IMR-90 (cell line): Measurements from ENCODE around the gene ZNF644. TPM values are rescaled to one million over a fixed set of nuclear protein-coding genes. Genes with fewer than 3 reads are reported as not detected.

Source experiments
- ATAC-seq: fragments of 200-7000 bp; cut with Tn5 transposase; 2 replicates; pipeline ENCODE4 v1.9.1; 2020; ENCODE audit warnings: low read depth, mild to moderate bottlenecking, moderate library complexity
- BruUV-seq: library from RNA; stranded (reverse); fragments of 400-500 nt; replicated peaks from 2 replicates; lab custom pipeline; 2021; lab: Mats Ljungman, UMichigan
- CTCF ChIA-PET: fragments of 300-600 bp; formaldehyde crosslinking; extraction: SDS; loops from one replicate; lab custom pipeline; 2021; ENCODE audit warnings: antibody characterized with exemption; lab: Yijun Ruan, JAX
- POLR2A ChIA-PET: fragments of 300-600 bp; sonication (Branson Sonifier 250); formaldehyde crosslinking; loops from one replicate; lab custom pipeline; 2022; ENCODE audit warnings: antibody characterized with exemption; ENCODE audit not compliant: unreplicated experiment; lab: Charles Lee
- DNase-seq: peaks from one replicate; pipeline ENCODE4 v3.0.0; 2013
- H2AFZ ChIP-seq: replicated peaks from 2 replicates; pipeline ENCODE3; 2013; ENCODE audit warnings: low read length, mild to moderate bottlenecking; ENCODE audit not compliant: poor library complexity
- H2AK5ac ChIP-seq: 2 replicates; pipeline ENCODE4 v1.6.1; 2013; ENCODE audit warnings: low read depth, low read length, inconsistent platforms
- H2AK9ac ChIP-seq: replicated peaks from 2 replicates; pipeline ENCODE3; 2013; ENCODE audit warnings: mild to moderate bottlenecking, low read depth, low read length, moderate library complexity; ENCODE audit not compliant: poor library complexity
- H2BK120ac ChIP-seq: 2 replicates; pipeline ENCODE4 v1.6.1; 2013; ENCODE audit warnings: low read depth, low read length, inconsistent platforms
- H2BK15ac ChIP-seq: 3 replicates; pipeline ENCODE4 v1.6.1; 2013; ENCODE audit warnings: low read depth, low read length, inconsistent platforms
- H2BK20ac ChIP-seq: 2 replicates; pipeline ENCODE4 v1.6.1; 2013; ENCODE audit warnings: low read depth, mild to moderate bottlenecking, inconsistent platforms, low read length, moderate library complexity
- H2BK5ac ChIP-seq: 2 replicates; pipeline ENCODE4 v1.6.1; 2013; ENCODE audit warnings: mild to moderate bottlenecking, low read depth, low read length, inconsistent platforms; ENCODE audit not compliant: poor library complexity, severe bottlenecking
- H3K14ac ChIP-seq: replicated peaks from 2 replicates; pipeline ENCODE4 v1.6.1; 2013; ENCODE audit warnings: low read depth, low read length, inconsistent platforms
- H3K18ac ChIP-seq: 2 replicates; pipeline ENCODE4 v1.6.1; 2013; ENCODE audit warnings: low read depth, low read length, control low read depth
- H3K23ac ChIP-seq: 2 replicates; pipeline ENCODE4 v1.6.1; 2013; ENCODE audit warnings: low read depth, low read length, inconsistent platforms
- H3K27ac ChIP-seq: 2 replicates; pipeline ENCODE4 v1.5.1; 2013; ENCODE audit warnings: mild to moderate bottlenecking, control low read depth, low read length; ENCODE audit not compliant: insufficient read depth
- H3K27me3 ChIP-seq: 2 replicates; pipeline ENCODE4 v1.6.1; 2013; ENCODE audit warnings: low read length; ENCODE audit not compliant: control insufficient read depth, insufficient read depth
- H3K36me3 ChIP-seq: 2 replicates; pipeline ENCODE4 v1.6.1; 2013; ENCODE audit warnings: low read length, mixed read lengths; ENCODE audit not compliant: control insufficient read depth, insufficient read depth
- H3K4ac ChIP-seq: 2 replicates; pipeline ENCODE4 v1.6.1; 2013; ENCODE audit warnings: low read depth, low read length, inconsistent platforms
- H3K4me1 ChIP-seq: 2 replicates; pipeline ENCODE4 v1.6.1; 2013; ENCODE audit warnings: low read length, mixed read lengths; ENCODE audit not compliant: control insufficient read depth, insufficient read depth
- H3K4me2 ChIP-seq: 2 replicates; pipeline ENCODE4 v1.6.1; 2013; ENCODE audit warnings: low read depth, mild to moderate bottlenecking, control low read depth, low read length, moderate library complexity
- H3K4me3 ChIP-seq: 2 replicates; pipeline ENCODE4 v1.5.1; 2013; ENCODE audit warnings: low read depth, mild to moderate bottlenecking, control low read depth, low read length, moderate library complexity; ENCODE audit not compliant: insufficient read depth
- H3K56ac ChIP-seq: 2 replicates; pipeline ENCODE4 v1.6.1; 2013; ENCODE audit warnings: low read length, inconsistent platforms; ENCODE audit not compliant: insufficient read depth; ENCODE audit errors: extremely low read depth
- H3K79me1 ChIP-seq, 2 experiments: 2 replicates each; pipeline ENCODE4 v1.6.1; 2013; ENCODE audit warnings: low read length in 2 of 2, inconsistent platforms in 1 of 2, low read depth in 1 of 2
- H3K9ac ChIP-seq: 2 replicates; pipeline ENCODE4 v1.6.1; 2013; ENCODE audit warnings: low read depth, low read length, control low read depth
- H3K9me1 ChIP-seq: 2 replicates; pipeline ENCODE4 v1.6.1; 2013; ENCODE audit warnings: low read length, inconsistent platforms; ENCODE audit not compliant: insufficient read depth
- H3K9me3 ChIP-seq: 2 replicates; pipeline ENCODE4 v1.6.1; 2013; ENCODE audit warnings: low read length; ENCODE audit not compliant: control insufficient read depth, insufficient read depth
- H4K20me1 ChIP-seq: 2 replicates; pipeline ENCODE4 v1.6.1; 2013; ENCODE audit warnings: low read length, inconsistent platforms; ENCODE audit not compliant: insufficient read depth
- H4K5ac ChIP-seq: 2 replicates; pipeline ENCODE4 v1.6.1; 2013; ENCODE audit warnings: mild to moderate bottlenecking, low read depth, low read length, control low read depth
- H4K8ac ChIP-seq, 2 experiments: 2 replicates each; pipeline ENCODE4 v1.6.1; 2013; ENCODE audit warnings: low read depth in 2 of 2, low read length in 2 of 2, control low read depth in 1 of 2, inconsistent platforms in 1 of 2
- H4K91ac ChIP-seq: 2 replicates; pipeline ENCODE4 v1.6.1; 2013; ENCODE audit warnings: low read depth, low read length, inconsistent platforms; ENCODE audit not compliant: insufficient read depth
- BHLHE40 ChIP-seq: fragments of 150-350 bp; IDR thresholded peaks from 2 replicates; pipeline ENCODE4 v1.6.1; 2016; ENCODE audit warnings: mild to moderate bottlenecking, low read depth, low read length
- CEBPB ChIP-seq: IDR thresholded peaks from 2 replicates; pipeline ENCODE4 v1.6.1; 2012; ENCODE audit warnings: low read depth, low read length, improper control_type of control experiment
- CHD1 ChIP-seq: IDR thresholded peaks from 2 replicates; pipeline ENCODE4 v1.6.1; 2012; ENCODE audit warnings: low read depth, low read length, improper control_type of control experiment
- CTCF ChIP-seq: conservative IDR thresholded peaks from 2 replicates; pipeline ENCODE4 v1.5.1; 2012; ENCODE audit warnings: mild to moderate bottlenecking, low read depth, low read length, improper control_type of control experiment
- FOS ChIP-seq: fragments of 150-350 bp; IDR thresholded peaks from 2 replicates; pipeline ENCODE4 v1.6.1; 2016; ENCODE audit warnings: low read depth, low read length
- MAFK ChIP-seq: IDR thresholded peaks from 2 replicates; pipeline ENCODE4 v1.6.1; 2012; ENCODE audit warnings: low read depth, low read length, improper control_type of control experiment
- MAZ ChIP-seq: IDR thresholded peaks from 2 replicates; pipeline ENCODE4 v1.6.1; 2012; ENCODE audit warnings: low read depth, mild to moderate bottlenecking, low read length, improper control_type of control experiment, moderate library complexity, borderline replicate concordance
- MXI1 ChIP-seq: IDR thresholded peaks from 2 replicates; pipeline ENCODE4 v1.6.1; 2012; ENCODE audit warnings: low read depth, mild to moderate bottlenecking, low read length, moderate library complexity, borderline replicate concordance
- NFE2L2 ChIP-seq: fragments of 150-350 bp; IDR thresholded peaks from 2 replicates; pipeline ENCODE4 v1.6.1; 2016; ENCODE audit warnings: low read depth, mild to moderate bottlenecking, low read length
- POLR2A ChIP-seq: IDR thresholded peaks from 2 replicates; pipeline ENCODE4 v1.6.1; 2012; ENCODE audit warnings: mild to moderate bottlenecking, low read depth, low read length
- RAD21 ChIP-seq: IDR thresholded peaks from 2 replicates; pipeline ENCODE4 v1.6.1; 2012; ENCODE audit warnings: low read length, improper control_type of control experiment
- RCOR1 ChIP-seq: IDR thresholded peaks from 2 replicates; pipeline ENCODE4 v1.6.1; 2012; ENCODE audit warnings: mild to moderate bottlenecking, low read length, improper control_type of control experiment; ENCODE audit not compliant: insufficient replicate concordance
- RFX5 ChIP-seq: IDR thresholded peaks from 2 replicates; pipeline ENCODE4 v1.8.0; 2012; ENCODE audit warnings: low read depth, mild to moderate bottlenecking, low read length, moderate library complexity
- SMC3 ChIP-seq: fragments of 150-350 bp; IDR thresholded peaks from 2 replicates; pipeline ENCODE4 v1.6.1; 2016; ENCODE audit warnings: low read depth, mild to moderate bottlenecking, antibody characterized with exemption, low read length, moderate library complexity
- WGBS, 2 experiments: methylation state at CpG; one replicate each; pipeline versions ENCODE4 v1.1.5 to v1.1.7; 2013; ENCODE audit warnings: missing lambda C conversion rate in 2 of 2; ENCODE audit not compliant: insufficient read length in 1 of 2; ENCODE audit errors: extremely low coverage in 2 of 2; 5-methylcytosine and 5-hydroxymethylcytosine counted together
- dilution Hi-C: fragments of 300-500 bp; cut with HindIII; formaldehyde crosslinking; loops from one replicate; pipeline ENCODE4 v1.14.3; 2018; ENCODE audit warnings: low sequenced_read_pairs; ENCODE audit not compliant: unreplicated experiment
- in situ Hi-C: fragments of 300-500 bp; cut with MboI; formaldehyde crosslinking; loops from 3 replicates; pipeline ENCODE4 v1.14.3; 2019; ENCODE audit warnings: low sequenced_read_pairs, inconsistent platforms, mixed read lengths
- intact Hi-C: fragments of 100-400 bp; cut with micrococcal nuclease; formaldehyde crosslinking; loops from 2 replicates; pipeline ENCODE4 v1.10.0; 2022
- polyA plus RNA-seq, 3 experiments: library from polyadenylated mRNA; depleted of rRNA; stranded (reverse); fragments of >200 nt; gene quantifications; 2 replicates each; pipeline ENCODE4 v1.2.3, GENCODE V29; 2012; ENCODE audit warnings: low replicate concordance in 1 of 3
- total RNA-seq: library from RNA; depleted of rRNA; stranded (reverse); fragments of >200 nt; gene quantifications from 2 replicates; pipeline ENCODE4 v1.2.3, GENCODE V29; 2012
- TF ChIP-seq, protein P1 (sequence below): fragments of 150-350 bp; IDR thresholded peaks from 2 replicates; pipeline ENCODE4 v1.6.1; 2016; ENCODE audit warnings: low read depth, mild to moderate bottlenecking, low read length, moderate library complexity, borderline replicate concordance
- TF ChIP-seq, protein P2 (sequence below): fragments of 150-350 bp; IDR thresholded peaks from 2 replicates; pipeline ENCODE4 v1.6.1; 2017; ENCODE audit warnings: mild to moderate bottlenecking, antibody characterized with exemption, low read length, low read depth

Gene ZNF644
- total and polyA plus RNA-seq, 2 of the 4 experiments (the other 2 are of a cell fraction), result 9.0 to 45.3 TPM

- Histone ChIP-seq H3K4me2 (no peak overlapping the region), H4K8ac (no peak overlapping the region), H3K36me3 (no peaks in the 10 kb centered on the region), H3K23ac (no peak overlapping the region), H2AFZ (no peak overlapping the region), H4K91ac (no peak overlapping the region), H4K5ac (no peak overlapping the region), H3K79me1 (peaks cover 0 to 5% of the 10 kb centered on the region in 2 experiments; a peak in 2 of 4 replicates), H3K4me3 (no peak overlapping the region), H3K4ac (no peak overlapping the region), H3K18ac (no peak overlapping the region), H2BK15ac (no peak overlapping the region), H4K20me1 (peaks cover under 1% of the 10 kb centered on the region; the same call in 1 of the 2 replicates), H2AK5ac (no peak overlapping the region), H3K9me3 (no peaks in the 10 kb centered on the region), H2BK120ac (no peak overlapping the region), H2BK5ac (no peak overlapping the region), H3K9ac (no peak overlapping the region), H3K14ac (no peak overlapping the region), H3K9me1 (no peaks in the 10 kb centered on the region), H3K56ac (no peak overlapping the region), H2AK9ac (no peak overlapping the region), H3K27ac (no peak overlapping the region), H2BK20ac (no peak overlapping the region), H3K4me1 (no peaks in the 10 kb centered on the region), H3K27me3 (peaks cover under 1% of the 10 kb centered on the region)
- dilution Hi-C loops (no loop called here), in situ Hi-C loops (no loop called here), intact Hi-C loops (loop anchor here (2.0 kb wide), 1 partner anchor 306 kb away; no protein-coding TSS in a partner anchor)
- TF ChIP-seq POLR2A, result no peak
- TF ChIP-seq BHLHE40, result no peak
- TF ChIP-seq MXI1, result no peak
- TF ChIP-seq CTCF, result no peak
- TF ChIP-seq FOS, result no peak
- no peak for TF ChIP-seq RAD21
- no peak for TF ChIP-seq NFE2L2
- TF ChIP-seq, protein P1, sequence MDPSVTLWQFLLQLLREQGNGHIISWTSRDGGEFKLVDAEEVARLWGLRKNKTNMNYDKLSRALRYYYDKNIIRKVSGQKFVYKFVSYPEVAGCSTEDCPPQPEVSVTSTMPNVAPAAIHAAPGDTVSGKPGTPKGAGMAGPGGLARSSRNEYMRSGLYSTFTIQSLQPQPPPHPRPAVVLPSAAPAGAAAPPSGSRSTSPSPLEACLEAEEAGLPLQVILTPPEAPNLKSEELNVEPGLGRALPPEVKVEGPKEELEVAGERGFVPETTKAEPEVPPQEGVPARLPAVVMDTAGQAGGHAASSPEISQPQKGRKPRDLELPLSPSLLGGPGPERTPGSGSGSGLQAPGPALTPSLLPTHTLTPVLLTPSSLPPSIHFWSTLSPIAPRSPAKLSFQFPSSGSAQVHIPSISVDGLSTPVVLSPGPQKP, result no peak
- TF ChIP-seq CHD1, result no peak
- TF ChIP-seq CEBPB, result no peak
- TF ChIP-seq MAZ, result no peak
- TF ChIP-seq RFX5, result no peak
- TF ChIP-seq SMC3, result no peak
- TF ChIP-seq, protein P2, sequence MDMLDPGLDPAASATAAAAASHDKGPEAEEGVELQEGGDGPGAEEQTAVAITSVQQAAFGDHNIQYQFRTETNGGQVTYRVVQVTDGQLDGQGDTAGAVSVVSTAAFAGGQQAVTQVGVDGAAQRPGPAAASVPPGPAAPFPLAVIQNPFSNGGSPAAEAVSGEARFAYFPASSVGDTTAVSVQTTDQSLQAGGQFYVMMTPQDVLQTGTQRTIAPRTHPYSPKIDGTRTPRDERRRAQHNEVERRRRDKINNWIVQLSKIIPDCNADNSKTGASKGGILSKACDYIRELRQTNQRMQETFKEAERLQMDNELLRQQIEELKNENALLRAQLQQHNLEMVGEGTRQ, result no peak
- TF ChIP-seq MAFK, result no peak
- TF ChIP-seq RCOR1, result no peak
- DNase-seq (no peak), ATAC-seq (no peak)
- no CpG with 5 or more reads among the region's 4 CpGs for WGBS, 2 experiments
- CTCF ChIA-PET, result interaction anchor here (0.9 kb wide), 1 partner anchor 112 kb away, joined by 4 read pairs; no protein-coding TSS in a partner anchor
- POLR2A ChIA-PET, result no interaction called here
- no TSS peak for BruUV-seq
Observed at GRCh38 chr1:91026320-91026719, 4.5 kb upstream of the ZNF644 start.
